DMS153 (cell line): Measurements from ENCODE around the gene MAPKAPK3.

Source experiments
- DNase-seq: peaks from one replicate; lab custom pipeline; 2025; lab: John Stamatoyannopoulos, UW

MAPKAPK3 gene

GRCh38 chr3:50609071-50609762 lies 7.7 kb upstream of the MAPKAPK3 start:
- no peak for DNase-seq

- no peak for DNase-seq
Measured at GRCh38 chr3:50609763-50610085, 7.2 kb upstream of the MAPKAPK3 start.

DNA sequence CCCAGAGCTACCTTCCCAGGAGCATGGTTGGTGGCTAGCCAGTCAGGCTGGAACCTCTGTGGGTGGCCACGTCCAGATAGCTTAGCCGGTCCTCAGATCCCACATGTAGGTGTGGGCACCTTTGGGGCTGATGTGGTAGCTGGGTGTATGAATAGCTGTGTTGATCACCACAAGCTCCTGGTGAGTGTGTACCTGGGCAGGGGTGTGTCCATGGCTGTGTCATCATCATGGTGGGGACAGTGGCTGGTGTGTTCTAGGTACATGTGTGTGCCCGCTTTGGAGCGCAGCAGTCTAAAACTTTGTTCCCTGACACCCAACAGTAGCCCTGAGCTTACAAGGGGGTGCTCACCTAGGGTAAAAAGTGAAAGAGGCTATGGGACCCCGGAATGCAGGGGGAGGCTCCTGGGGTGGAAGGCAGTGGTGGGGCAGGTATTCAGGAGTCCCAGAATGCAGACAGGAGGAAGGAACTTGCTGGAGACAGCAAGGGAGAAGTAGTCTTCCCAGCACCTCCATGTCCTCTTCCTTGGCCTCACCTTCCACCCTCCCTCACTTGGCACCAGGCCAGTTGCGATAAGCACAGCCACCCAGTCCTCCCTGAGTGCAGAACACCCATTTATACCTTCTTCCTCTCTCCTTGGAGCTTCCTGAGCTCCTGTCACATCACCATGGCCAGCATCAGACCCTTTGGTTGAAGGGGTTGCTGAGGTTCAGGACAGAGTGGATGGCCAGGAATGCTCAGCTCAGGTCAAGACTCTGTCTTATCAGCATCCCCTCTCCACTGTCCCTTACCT lies 6.6 kb upstream of the MAPKAPK3 start:
- no peak for DNase-seq

DNA sequence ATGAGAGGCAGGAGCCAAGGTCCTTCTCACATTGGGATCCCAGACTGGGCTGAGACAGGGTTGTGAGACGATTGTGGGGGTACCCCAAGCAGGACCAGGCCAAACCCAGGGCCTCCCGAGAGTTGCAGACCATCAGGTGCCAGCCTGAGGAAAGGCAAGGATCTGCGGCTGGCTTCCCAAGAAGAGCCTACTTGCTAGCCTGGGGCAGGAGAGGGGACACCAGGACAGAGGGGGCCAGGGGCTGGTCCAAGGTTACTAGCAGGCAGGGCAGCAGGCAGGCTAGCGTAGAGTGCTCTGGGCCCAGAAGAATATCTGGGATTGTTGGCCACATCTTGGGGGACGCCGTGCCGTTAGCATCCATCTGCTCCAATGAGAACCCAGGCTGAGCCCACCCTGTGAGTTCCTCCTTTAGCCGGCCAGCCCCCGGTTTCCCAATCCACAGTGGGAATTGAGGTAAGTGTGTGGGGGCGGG lies 5.9 kb upstream of the MAPKAPK3 start:
- no peak for DNase-seq

DNA sequence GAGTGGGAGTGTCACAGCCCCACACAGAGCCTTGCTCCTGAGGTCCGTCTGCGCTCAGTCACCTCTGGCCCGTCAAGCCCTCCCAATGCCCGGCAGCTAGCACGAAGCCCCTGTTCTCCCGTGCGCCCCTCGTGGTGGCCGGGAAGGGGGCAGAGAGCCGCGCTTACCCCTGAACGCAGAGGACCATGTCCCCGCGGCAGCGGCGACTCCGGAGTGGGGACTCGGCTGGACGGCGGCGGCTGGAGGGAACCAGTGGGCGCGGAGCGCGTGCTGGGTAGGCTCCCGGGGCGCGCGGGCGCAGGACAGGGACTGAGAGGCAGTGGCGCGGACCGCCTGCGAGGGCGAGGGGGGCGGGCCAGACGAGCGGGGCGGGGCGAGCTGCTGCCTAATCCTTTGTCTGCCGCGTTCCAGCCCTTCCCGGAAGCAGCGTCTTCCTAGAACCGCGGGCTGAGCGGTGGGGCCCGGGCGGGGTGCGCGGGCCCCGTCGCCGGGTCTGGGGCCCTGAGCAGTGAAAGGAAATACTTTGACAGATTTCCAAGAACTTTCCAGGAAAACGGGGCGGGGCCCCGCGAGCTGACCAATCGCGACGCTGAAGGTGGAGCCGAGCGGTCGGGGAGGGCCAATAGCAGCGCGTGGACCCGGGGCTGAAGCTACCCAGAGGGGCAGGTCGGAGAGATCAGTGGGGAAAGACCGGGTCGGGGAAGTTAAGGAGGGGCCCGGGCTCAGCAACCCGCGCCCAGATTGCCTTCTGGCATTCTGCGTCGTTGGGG lies 5.3 kb upstream of the MAPKAPK3 start, which contains the start of gene CISH:
Gene CISH (minus strand): TSS at position 311 of the 770 bp plus-strand sequence. CDS start 124 bp downstream, at position 187.
- DNase-seq, result peak; percentile 56

DNA sequence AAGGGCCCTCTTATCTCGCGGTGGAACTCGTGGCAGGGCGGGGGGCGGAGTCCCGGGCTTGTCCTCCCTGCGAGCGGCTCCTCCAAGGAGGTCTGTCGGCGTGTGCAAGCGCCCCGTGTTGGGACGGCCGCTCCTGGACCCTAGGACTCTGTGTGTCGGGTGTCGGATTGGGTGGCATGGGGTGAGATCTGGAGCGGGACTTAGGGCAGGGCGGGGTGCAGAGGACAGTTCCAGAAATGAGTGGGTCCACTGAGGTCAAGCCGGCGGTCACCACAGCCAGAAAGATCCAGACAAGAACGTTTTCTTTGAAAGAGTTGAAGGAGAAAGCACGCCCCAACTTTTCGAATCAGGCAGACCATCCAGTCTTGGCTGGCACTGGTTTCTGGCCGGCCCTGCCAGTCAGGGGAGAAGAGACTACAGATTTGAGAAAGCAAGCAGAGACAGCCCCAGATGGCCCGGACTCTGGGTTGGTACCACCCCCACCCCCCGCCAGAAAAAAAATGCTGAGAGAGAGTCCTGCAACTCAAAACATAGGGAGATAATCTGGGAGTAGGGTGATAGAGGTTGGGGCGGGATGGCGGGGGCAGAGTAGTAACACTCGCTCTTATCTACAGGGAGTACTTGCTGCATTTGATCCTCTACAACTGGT lies 4.6 kb upstream of the MAPKAPK3 start:
- DNase-seq, result no peak

DNA sequence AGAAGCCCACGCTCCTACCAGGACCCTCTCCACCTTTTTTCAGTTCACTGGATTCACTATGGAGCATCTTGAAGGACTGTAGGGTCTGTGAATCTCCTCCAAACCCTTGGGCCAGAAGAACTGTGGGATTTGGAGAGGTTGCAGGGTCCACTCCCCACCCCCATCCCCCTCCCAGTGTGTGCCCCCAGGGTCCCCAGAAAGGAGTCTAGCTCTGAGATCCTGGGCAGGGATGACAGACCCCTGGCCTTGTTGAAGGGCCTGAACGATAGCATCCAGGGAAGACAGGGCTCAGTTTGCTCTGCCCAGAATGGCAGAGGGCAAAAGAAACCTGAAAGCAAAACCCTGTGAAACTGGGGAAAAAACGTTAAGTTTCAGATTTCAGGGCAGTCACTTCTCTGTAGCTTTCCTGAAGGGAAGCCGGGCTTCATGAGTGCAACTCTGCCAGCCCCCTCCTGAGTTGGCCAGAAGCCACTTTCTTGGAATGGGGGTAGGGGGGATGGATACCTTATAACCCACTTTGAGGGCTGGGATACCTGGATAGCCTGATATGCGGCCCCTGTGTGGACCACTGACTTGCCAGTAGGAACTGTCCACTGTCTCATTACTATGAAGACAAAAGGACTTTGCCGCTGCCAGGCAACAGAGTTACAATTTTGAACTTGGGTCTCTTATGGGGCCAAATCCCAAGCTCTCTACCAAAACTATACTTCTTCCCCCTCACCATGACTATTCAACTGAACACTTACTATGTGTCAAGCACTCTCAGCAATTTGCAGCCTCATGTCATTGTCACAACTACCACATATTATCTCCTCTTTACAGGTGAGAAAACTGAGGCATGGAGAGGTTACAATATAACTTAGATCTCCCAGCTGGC lies 3.7 kb upstream of the MAPKAPK3 start:
- no peak for DNase-seq

- no peak for DNase-seq
Measured at GRCh38 chr3:50615190-50615589, 1.8 kb upstream of the MAPKAPK3 start.

- peak; percentile 38 for DNase-seq
Measured at GRCh38 chr3:50616003-50616769, 765 bp upstream of the MAPKAPK3 start.

DNA sequence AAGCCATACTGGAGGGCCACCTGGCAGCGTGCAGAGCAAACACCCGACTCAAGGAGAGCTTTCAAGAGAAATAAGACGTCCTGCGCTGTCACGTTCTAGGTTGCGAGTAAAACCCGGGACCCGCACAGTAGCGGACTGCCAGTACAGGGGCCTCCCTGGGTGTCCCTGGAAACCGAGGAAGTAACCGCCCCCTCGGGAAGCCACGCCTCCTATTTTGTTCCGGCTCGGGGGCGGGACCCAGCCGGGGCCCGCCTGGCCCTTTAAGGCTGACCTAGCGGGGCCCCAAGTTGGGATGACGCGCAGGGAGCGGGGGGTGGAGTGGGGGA lies 218 bp upstream of the MAPKAPK3 start:
- peak; percentile 41 for DNase-seq

DNA sequence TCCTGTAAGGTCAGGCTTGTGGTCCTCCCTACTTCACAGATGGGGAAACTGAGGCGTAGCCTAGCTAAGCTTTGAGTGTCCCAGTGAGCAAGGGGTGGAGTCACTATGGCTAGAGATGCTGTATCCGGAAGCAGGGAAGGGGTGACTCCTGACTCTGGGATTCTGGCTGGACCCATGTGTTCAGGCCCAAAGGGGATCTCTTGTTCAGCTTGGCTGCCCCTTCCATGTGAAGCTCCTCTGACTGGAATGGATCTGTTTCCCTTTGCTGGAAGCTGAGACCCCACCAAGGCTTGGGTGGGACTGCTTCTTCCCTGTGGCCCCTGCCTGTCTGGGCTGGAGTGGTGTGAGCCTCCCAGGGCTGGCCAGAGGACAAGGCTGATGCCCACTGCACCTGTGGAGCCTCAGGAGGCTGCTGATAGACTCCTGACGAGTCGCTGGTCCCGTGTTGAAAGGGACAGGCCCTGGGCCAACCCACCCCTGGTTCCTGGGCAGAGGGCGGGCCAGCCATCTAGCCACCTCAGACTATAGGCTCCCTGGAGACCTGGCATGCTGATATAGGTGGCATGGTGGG lies 1.0 kb downstream of the MAPKAPK3 start:
- no peak for DNase-seq

- no peak for DNase-seq
Measured at GRCh38 chr3:50620420-50620819, 3.5 kb downstream of the MAPKAPK3 start.

GRCh38 chr3:50620820-50621219 lies 3.9 kb downstream of the MAPKAPK3 start:
- no peak for DNase-seq

DNA sequence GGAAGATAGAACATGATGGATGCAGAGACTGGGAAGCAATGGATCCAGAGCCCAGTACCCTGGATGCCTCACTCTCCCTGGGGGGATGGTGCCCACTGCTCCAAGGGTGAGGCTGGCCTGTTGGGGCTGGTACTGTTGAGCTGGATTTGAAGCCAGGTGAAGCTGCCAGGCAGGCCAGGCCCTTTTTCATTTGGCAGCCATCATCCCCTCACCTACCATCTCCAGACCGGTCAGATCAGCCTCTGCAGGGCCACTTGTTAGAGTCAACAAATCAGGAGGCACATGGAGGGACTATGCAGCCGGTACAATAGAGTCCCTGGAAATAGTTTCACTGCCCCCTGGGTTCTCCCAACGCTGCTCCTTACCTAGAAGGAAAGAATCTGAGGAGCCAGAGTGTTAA lies 5.9 kb downstream of the MAPKAPK3 start:
- DNase-seq, result no peak

DNA sequence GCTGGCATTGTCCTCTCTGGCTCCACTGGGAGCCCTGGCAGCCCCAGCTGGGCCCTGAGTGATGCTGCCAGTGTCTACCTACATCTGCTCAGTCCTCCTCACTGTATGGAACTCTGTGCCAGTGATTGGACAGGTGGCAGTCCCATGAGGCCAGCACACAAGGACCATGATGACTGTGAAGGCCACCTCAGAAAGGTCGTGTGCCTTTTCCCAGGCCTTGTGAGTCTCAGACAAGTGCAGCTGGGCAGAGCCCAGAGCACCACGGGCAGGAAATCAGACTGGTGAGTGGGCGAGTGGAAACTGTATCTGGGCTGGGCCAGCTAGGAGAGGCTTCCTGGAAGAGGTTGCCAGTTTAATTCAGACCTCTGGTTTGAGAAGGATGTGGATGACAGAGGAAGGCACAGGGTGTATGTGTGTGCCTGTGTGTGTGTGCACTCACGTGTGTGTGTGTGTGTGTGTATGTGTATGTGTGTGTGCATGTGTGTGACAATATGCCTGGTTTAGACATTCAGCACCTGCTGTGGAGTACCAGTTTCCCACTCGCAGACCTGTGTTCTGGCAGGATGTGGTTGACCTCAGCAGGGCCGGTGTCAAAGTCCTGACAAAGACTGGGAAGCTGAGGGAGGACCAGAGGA lies 7.0 kb downstream of the MAPKAPK3 start:
- DNase-seq, result no peak

GRCh38 chr3:50624634-50625033 lies 7.7 kb downstream of the MAPKAPK3 start:
- no peak for DNase-seq

GRCh38 chr3:50625231-50626182 lies 8.6 kb downstream of the MAPKAPK3 start:
- no peak for DNase-seq

DNA sequence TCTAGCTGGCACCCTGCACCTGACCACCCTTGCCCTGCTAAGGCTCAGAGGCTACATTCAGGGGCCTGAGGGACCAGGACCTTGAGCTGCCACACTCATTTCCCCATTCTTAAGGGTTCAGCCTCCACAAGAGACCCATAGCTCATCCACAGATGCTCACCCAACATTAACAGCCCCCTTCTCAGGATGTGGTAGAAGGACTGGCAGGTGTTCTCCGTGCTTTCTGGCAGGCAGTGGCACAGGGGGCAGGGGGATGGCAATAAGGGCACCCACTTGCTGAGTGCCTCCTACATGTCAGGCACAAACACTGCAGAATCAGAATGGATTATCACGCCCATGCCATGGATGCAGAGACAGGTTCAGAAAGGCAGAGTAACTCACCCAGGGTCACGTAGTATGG lies 9.4 kb downstream of the MAPKAPK3 start:
- no peak for DNase-seq
